Right forelimb (tissue), 1 donor: Measurements from ENCODE around the gene EVC.

Experiments
- DNase-seq: peaks from one replicate; pipeline ENCODE4 v3.0.0-alpha.2; 2018

Gene EVC

DNA sequence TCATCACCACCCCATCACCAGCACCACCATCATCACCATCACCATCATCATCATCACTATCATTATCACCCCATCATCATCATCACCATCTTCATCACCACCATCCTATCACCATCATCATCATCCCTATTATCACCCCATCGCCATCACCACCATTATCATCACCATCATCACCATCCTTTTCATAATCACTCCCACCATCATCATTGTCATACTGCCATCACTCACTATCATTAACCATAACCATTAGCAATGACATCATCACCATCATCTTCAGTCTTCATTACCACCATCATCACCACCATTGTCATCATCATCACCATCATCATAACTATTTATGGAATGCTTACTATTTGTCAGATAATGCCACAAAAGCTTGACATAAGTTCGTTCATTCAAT, 146.2 kb downstream of the EVC start:
- no peak for DNase-seq

GRCh38 chr4:5858020-5858769, 147.2 kb downstream of the EVC start:
- no peak for DNase-seq

DNA sequence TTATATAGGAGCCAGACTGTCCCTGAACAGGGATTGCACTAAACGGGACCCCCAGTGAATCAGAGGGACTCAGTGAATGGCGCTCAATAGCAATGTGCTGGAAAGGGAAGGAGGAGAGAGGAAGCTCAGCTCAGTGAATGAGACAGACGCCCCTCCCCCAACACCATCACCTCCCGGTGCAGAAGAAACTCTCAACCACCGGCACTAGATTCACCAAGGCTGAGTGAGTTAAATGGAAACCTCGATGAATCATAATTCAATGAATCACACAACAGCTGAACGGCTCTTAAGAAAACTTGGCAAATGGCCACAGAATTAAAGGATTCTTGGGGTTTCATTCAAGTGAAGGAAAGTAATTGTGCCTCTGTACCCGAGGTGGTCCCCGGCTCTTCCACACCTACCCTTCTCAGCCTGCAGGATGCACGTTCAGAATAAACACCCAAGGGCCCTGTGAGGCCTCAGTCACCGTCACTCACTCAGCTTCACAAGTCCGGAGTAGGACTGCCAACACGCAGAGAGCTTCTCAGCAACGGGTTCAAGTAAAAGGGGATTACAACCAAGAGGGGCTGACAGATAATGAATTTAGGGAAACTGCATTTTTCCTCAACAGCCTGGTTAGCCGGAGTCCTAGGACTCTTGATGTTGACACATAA, 152.6 kb downstream of the EVC start:
- no peak for DNase-seq
